KMS-11 (cell line): ENCODE data around the gene MTHFR.

Source experiments
- H2AFZ ChIP-seq: fragments of 200-600 bp; sonication (generic); 2 replicates; pipeline ENCODE4 v1.6.1; 2016; ENCODE audit warnings: antibody characterized with exemption, mixed run types, low read depth
- H3K27ac ChIP-seq: fragments of 200-600 bp; sonication (generic); 2 replicates; pipeline ENCODE4 v1.6.1; 2016; ENCODE audit warnings: mild to moderate bottlenecking, mixed run types
- H3K27me3 ChIP-seq: fragments of 200-600 bp; sonication (generic); 2 replicates; pipeline ENCODE4 v1.6.1; 2017; ENCODE audit warnings: mild to moderate bottlenecking, low read depth, mixed run types, moderate library complexity; ENCODE audit not compliant: insufficient read depth
- H3K36me3 ChIP-seq: fragments of 200-600 bp; sonication (generic); 2 replicates; pipeline ENCODE4 v1.6.1; 2017; ENCODE audit warnings: mild to moderate bottlenecking, mixed run types; ENCODE audit not compliant: insufficient read depth
- H3K4me1 ChIP-seq: fragments of 200-600 bp; sonication (generic); 2 replicates; pipeline ENCODE4 v1.6.1; 2016; ENCODE audit warnings: mild to moderate bottlenecking, low read depth, mixed run types; ENCODE audit not compliant: poor library complexity, severe bottlenecking
- H3K4me2 ChIP-seq: fragments of 200-600 bp; sonication (generic); 2 replicates; pipeline ENCODE4 v1.7.0; 2016; ENCODE audit warnings: mild to moderate bottlenecking, mixed run types
- H3K4me3 ChIP-seq: fragments of 200-600 bp; sonication (generic); IDR thresholded peaks from 2 replicates; pipeline ENCODE4 v1.6.1; 2017; ENCODE audit warnings: low read depth, low read length, mixed read lengths; ENCODE audit not compliant: insufficient read depth
- H3K79me2 ChIP-seq: fragments of 200-600 bp; sonication (generic); 2 replicates; pipeline ENCODE4 v1.6.1; 2016; ENCODE audit warnings: low read depth, mixed run types; ENCODE audit not compliant: insufficient read depth
- H3K9ac ChIP-seq: fragments of 200-600 bp; sonication (generic); 2 replicates; pipeline ENCODE4 v1.6.1; 2016; ENCODE audit warnings: mild to moderate bottlenecking, mixed run types
- H4K20me1 ChIP-seq: fragments of 200-600 bp; sonication (generic); 2 replicates; pipeline ENCODE4 v1.6.1; 2016; ENCODE audit warnings: mild to moderate bottlenecking, mixed run types; ENCODE audit not compliant: insufficient read depth
- TF ChIP-seq, protein P1 (sequence below): fragments of 200-600 bp; sonication (generic); conservative IDR thresholded peaks from 2 replicates; pipeline ENCODE4 v1.6.1; 2017; ENCODE audit warnings: low read depth, mild to moderate bottlenecking, antibody characterized with exemption, low read length, moderate library complexity, mixed read lengths

MTHFR gene

DNA sequence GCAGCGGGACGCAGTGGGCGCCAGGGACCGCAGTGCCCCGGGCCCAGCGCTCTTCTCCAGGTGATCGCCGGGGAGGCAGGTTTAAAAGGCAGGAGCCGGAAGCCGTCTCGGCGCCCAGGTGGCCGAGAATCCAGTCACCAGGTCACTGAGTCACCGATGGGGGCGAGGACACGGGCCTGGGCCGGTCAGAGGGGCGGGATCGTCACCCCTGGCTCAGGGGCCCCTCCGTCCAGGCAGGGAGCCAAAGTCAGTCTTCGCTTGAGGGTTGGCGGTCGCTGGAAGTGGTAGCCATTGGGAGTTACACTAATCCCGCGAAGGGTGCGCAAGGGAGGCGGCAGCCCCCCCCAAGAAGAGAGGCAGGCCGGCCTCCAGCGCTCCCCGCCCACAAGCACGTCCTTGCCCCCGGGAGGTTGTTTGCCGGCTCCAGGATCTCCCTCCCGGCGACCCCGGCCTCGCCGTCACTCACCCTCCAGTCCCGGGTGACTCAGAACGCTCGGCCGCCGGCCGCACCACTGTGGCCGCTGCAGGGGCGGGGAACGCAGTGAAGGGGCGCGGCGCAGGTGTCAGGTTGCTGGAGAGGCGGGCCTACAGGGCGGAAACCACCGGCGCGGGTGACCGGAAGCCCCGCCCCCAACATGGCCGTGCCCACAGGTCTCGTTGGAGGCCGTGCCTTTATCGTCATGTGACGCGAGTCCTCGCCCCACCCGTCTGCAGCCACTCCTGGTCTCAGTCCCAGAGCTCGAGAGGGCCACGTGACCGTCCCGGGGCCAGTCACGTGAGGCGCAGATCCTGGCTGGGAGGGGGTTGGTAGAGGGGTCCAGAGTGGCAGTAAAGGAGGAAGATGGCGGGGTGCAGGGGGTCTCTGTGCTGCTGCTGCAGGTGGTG is at the start of gene MTHFR, which contains the start of gene CLCN6:
Gene MTHFR (minus strand): TSS at position 543 of the 885 bp plus-strand sequence. CDS start 2,848 bp downstream, outside the sequence.
Gene CLCN6 (plus strand): TSS at position 770 of the 885 bp plus-strand sequence. CDS start 72 bp downstream, at position 842.
- Histone ChIP-seq H3K4me2 (peak within 1 kb of the TSS; percentile 95), H3K79me2 (no peaks in the 10 kb centered on the region; the same call in 1 of the 2 replicates), H3K27me3 (no peaks in the 10 kb centered on the region), H3K4me1 (peaks cover 40% of the 10 kb centered on the region), H3K27ac (peak within 1 kb of the TSS; percentile 44), H3K9ac (peak within 1 kb of the TSS; percentile 60), H3K36me3 (no peaks in the 10 kb centered on the region), H3K4me3 (peak within 1 kb of the TSS; percentile 54), H2AFZ (peak within 1 kb of the TSS; percentile 92), H4K20me1 (no peaks in the 10 kb centered on the region)
- TF ChIP-seq, protein P1, sequence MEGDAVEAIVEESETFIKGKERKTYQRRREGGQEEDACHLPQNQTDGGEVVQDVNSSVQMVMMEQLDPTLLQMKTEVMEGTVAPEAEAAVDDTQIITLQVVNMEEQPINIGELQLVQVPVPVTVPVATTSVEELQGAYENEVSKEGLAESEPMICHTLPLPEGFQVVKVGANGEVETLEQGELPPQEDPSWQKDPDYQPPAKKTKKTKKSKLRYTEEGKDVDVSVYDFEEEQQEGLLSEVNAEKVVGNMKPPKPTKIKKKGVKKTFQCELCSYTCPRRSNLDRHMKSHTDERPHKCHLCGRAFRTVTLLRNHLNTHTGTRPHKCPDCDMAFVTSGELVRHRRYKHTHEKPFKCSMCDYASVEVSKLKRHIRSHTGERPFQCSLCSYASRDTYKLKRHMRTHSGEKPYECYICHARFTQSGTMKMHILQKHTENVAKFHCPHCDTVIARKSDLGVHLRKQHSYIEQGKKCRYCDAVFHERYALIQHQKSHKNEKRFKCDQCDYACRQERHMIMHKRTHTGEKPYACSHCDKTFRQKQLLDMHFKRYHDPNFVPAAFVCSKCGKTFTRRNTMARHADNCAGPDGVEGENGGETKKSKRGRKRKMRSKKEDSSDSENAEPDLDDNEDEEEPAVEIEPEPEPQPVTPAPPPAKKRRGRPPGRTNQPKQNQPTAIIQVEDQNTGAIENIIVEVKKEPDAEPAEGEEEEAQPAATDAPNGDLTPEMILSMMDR, result no peak

DNA sequence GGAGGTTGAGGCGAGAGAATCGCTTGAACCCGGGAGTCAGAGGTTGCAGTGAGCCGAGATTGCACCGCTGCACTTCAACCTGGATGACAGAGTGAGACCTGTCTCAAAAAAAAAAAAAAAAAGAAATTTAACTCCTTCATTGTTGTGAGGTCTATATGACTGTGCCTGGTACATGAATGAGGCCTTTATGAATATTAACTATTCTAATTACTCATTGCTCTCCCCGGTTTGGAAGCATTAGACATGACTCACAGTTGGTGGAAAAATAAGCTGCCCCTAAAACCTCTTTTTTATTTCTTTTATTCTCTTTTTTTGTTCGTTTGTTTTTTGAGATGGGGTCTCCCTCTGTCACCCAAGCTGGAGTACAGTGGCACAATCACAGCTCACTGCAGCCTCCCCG is 49.7 kb upstream of the MTHFR start:
- no peaks in the 10 kb centered on the region for H3K4me1 ChIP-seq
- no peaks in the 10 kb centered on the region for H3K79me2 ChIP-seq
- TF ChIP-seq, protein P1, result no peak
- peaks cover 89% of the 10 kb centered on the region for H3K27me3 ChIP-seq
- no peaks in the 10 kb centered on the region for H3K36me3 ChIP-seq
- H2AFZ ChIP-seq, result no peak overlapping the region
- no peak overlapping the region for H3K9ac ChIP-seq
- H4K20me1 ChIP-seq, result no peaks in the 10 kb centered on the region
- H3K27ac ChIP-seq, result no peak overlapping the region
- H3K4me2 ChIP-seq, result no peak overlapping the region
- no peak overlapping the region for H3K4me3 ChIP-seq

DNA sequence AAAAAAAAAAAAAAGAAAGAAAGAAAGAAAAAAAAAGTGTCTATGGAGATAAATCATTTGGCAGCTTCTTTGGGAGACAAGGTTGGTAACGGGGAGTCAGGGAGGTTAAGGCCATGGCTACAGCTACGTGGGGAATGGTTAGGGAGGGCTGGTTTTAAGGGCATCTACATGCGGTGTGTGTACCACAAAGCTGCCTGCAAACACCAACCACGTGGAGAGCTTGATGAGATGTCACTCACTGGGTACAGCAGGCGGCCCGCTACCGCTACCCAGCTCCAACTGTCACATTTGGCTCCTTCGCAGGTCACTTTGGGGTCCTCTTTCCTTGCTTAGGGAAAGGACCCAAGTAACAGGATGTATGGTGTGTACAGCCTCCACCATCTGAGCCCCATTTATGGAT is 48.8 kb upstream of the MTHFR start:
- no peak overlapping the region for H3K4me3 ChIP-seq
- H3K4me1 ChIP-seq, result no peaks in the 10 kb centered on the region
- H2AFZ ChIP-seq, result no peak overlapping the region
- H3K36me3 ChIP-seq, result no peaks in the 10 kb centered on the region
- H3K9ac ChIP-seq, result no peak overlapping the region
- TF ChIP-seq, protein P1, result no peak
- H4K20me1 ChIP-seq, result no peaks in the 10 kb centered on the region
- no peaks in the 10 kb centered on the region for H3K79me2 ChIP-seq
- no peak overlapping the region for H3K27ac ChIP-seq
- peaks cover 96% of the 10 kb centered on the region for H3K27me3 ChIP-seq
- no peak overlapping the region for H3K4me2 ChIP-seq

DNA sequence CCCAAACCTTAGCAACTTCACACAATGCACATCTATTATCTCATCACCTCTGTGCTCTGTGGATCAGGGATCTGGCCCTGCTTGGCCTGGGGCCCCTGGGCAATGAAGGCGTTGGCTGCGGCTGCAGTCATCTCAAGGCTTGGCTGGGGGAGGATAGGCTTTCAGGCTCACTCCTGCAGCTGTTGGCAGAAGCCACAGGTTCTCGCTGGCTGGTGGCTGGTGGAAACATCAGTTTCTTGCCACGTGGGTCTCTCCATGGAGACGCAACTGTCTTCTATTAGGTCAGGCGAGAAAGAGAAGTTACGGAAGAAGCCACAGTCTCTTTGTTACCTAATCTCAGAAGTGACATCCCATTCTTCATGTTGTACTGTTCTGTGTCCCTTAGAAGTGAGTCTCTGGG is 45.4 kb upstream of the MTHFR start:
- no peaks in the 10 kb centered on the region for H3K79me2 ChIP-seq
- H3K9ac ChIP-seq, result no peak overlapping the region
- H3K36me3 ChIP-seq, result no peaks in the 10 kb centered on the region
- no peak overlapping the region for H3K4me2 ChIP-seq
- TF ChIP-seq, protein P1, result no peak
- H3K4me1 ChIP-seq, result no peaks in the 10 kb centered on the region
- no peak overlapping the region for H3K27ac ChIP-seq
- no peaks in the 10 kb centered on the region for H4K20me1 ChIP-seq
- H3K4me3 ChIP-seq, result no peak overlapping the region
- H3K27me3 ChIP-seq, result peaks cover 83% of the 10 kb centered on the region
- no peak overlapping the region for H2AFZ ChIP-seq
